Epithelial cell of proximal tubule (primary cell): ENCODE measurements around the gene TATDN2. TPM values are rescaled to one million over a fixed set of nuclear protein-coding genes. Genes with fewer than 3 reads are reported as not detected.
"Not testable (repeated sequence)": the region's sequence is repeated elsewhere in the genome, so short reads cannot be mapped to it uniquely, and the experiment has no call there.

Source experiments
- DNase-seq: peaks from one replicate; pipeline ENCODE4 v3.0.0-alpha.2; 2011; ENCODE audit warnings: low read depth
- H3K4me3 ChIP-seq: 2 replicates; pipeline ENCODE4 v1.5.1; 2011; ENCODE audit warnings: low read depth, mild to moderate bottlenecking, low read length
- total RNA-seq: library from RNA; depleted of rRNA; stranded (reverse); fragments of >200 nt; gene quantifications from 2 replicates; pipeline ENCODE4 v1.2.3, GENCODE V29; 2015
- TF ChIP-seq, protein P1 (sequence below): conservative IDR thresholded peaks from 2 replicates; pipeline ENCODE4 v1.5.1; 2012; ENCODE audit warnings: low read depth, mild to moderate bottlenecking, low read length

Gene TATDN2
- total RNA-seq, 1 donor from 2014 or later, result 14.6 TPM

DNA sequence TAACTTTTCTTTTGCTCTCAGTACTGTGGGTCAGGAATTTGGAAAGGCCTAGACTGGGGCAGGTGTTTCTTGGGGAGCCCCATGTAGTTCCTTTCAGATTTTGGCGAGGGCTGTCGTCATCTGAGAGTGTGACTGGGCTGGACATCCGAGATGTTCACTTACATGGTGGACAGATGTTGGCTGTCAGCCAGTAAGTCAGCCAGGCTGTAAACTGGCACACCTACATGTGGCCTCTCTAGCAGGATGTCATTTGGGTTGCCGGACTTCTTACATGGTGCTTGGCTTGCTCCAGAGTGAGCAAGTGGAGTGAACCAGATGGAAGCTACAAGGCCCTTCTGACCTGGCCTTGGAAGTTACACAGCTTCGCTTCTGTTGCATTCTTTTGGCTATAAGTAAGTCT is 20.7 kb downstream of the TATDN2 start:
- DNase-seq, result no peak
- H3K4me3 ChIP-seq, result no peak overlapping the region
- TF ChIP-seq, protein P1, sequence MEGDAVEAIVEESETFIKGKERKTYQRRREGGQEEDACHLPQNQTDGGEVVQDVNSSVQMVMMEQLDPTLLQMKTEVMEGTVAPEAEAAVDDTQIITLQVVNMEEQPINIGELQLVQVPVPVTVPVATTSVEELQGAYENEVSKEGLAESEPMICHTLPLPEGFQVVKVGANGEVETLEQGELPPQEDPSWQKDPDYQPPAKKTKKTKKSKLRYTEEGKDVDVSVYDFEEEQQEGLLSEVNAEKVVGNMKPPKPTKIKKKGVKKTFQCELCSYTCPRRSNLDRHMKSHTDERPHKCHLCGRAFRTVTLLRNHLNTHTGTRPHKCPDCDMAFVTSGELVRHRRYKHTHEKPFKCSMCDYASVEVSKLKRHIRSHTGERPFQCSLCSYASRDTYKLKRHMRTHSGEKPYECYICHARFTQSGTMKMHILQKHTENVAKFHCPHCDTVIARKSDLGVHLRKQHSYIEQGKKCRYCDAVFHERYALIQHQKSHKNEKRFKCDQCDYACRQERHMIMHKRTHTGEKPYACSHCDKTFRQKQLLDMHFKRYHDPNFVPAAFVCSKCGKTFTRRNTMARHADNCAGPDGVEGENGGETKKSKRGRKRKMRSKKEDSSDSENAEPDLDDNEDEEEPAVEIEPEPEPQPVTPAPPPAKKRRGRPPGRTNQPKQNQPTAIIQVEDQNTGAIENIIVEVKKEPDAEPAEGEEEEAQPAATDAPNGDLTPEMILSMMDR, result no peak

DNA sequence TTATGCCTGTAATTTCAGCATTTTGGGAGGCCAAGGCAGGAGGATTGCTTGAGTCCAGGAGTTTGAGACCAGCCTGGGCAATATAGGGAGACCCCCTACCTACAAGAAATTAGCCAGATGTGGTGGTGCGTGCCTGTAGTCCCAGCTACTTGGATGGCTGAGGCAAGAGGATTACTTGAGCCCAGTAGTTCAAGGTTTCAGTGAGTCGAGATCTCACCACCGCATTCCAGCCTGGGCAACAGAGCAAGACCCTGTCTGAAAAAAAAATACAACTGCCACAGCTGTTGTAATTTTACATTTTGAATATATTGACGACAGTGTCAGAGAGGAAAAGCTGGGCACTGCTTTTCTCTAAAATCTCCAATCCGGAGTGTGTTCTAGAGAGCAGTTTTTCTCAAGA is 21.2 kb downstream of the TATDN2 start:
- TF ChIP-seq, protein P1, result no peak
- DNase-seq, result no peak
- H3K4me3 ChIP-seq, result no peak overlapping the region

GRCh38 chr3:10272476-10272875 is 24.2 kb downstream of the TATDN2 start:
- DNase-seq, H3K4me3 ChIP-seq: not testable (repeated sequence)

- no peak overlapping the region for H3K4me3 ChIP-seq
- TF ChIP-seq, protein P1, result no peak
- no peak for DNase-seq
Measured at GRCh38 chr3:10272977-10273376, 24.7 kb downstream of the TATDN2 start.

DNA sequence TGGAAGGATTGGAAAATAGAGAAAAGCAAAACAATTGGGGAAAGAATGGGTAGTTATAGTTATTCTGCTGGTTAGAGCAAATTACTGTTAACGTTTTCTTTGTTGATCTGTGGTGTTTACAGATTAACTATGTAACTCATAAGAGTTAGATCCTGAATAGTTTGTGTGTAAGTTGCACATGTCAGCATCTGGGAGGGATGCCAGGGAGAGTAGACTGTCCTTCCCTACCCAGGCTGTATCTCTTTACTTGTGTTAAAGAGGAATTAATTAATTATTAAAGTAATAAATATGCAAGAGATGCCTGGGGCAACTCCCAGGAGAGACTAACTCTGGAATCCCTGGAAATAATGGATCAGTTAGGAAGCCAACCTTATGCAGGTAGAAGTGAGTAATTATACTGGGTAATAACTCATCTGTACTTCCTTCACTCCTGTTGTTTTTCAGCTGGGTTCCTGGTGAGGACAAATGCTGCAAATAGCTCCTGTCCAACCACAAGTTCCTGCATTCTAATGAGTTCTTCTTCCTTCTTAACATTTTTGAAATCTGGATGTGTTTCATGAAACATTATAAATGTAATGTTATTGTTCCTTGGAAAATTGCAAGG is 25.5 kb downstream of the TATDN2 start:
- TF ChIP-seq, protein P1, result no peak
- no peak for DNase-seq
- no peak overlapping the region for H3K4me3 ChIP-seq

DNA sequence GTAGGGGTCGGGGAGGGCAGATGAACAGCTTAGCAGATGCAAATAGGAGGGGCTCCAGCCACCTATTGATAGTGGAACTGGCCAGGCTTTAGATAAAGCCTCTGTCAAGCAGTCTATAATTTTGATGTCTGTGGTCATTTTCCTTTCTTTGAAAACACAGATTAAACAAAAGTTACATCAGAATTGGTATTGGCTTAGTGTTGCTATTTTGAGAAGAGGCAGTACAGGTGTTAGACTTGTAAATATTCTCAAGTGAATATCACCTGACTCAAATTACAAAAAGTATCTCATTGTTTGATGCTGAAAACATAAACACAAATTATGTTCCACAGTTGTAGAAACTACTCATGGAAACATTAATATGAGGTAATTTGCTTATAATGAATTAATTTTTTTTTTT is 26.3 kb downstream of the TATDN2 start:
- TF ChIP-seq, protein P1, result no peak
- no peak overlapping the region for H3K4me3 ChIP-seq
- DNase-seq, result no peak

DNA sequence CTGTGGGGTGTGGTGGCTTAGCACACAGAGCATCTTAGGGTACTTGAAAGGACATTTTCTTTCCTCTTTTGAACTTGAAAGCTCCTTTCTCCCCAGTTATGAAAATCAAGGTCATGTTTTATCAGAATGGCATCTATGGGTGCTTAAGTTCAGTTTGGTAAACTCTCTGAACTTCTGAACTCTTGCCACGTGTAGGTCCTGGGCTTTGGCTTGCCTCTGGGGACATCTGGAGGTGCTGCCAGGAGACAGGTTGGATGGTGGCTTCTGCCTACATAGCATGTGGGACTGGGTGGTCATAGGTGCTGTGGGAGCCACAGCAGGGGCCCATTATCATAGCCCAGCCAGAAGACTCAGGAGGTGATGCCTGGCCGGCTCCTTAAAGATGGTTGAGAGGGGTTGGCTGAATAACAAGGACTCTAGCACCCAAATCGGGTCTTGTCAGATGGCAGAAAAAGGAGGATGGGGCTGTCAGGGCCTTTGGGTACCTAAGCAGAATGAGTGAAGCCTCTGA is 28.9 kb downstream of the TATDN2 start:
- DNase-seq, result no peak
- TF ChIP-seq, protein P1, result no peak
- H3K4me3 ChIP-seq, result no peak overlapping the region
